HCT116 (cell line): Measurements from ENCODE around the gene CNNM4. TPM values are rescaled to one million over a fixed set of nuclear protein-coding genes. Genes with fewer than 3 reads are reported as not detected.

Experiments
- CBX3 ChIP-seq: IDR thresholded peaks from 2 replicates; pipeline ENCODE4 v1.6.1; 2012; ENCODE audit warnings: low read depth
- CEBPB ChIP-seq: IDR thresholded peaks from 2 replicates; pipeline ENCODE4 v1.6.1; 2012; ENCODE audit warnings: low read depth
- EGR1 ChIP-seq: IDR thresholded peaks from 2 replicates; pipeline ENCODE4 v1.6.1; 2012; ENCODE audit warnings: low read depth
- FOSL1 ChIP-seq: IDR thresholded peaks from 2 replicates; pipeline ENCODE4 v1.6.1; 2012; ENCODE audit warnings: low read depth
- JUND ChIP-seq: IDR thresholded peaks from 2 replicates; pipeline ENCODE4 v1.6.1; 2012
- MAX ChIP-seq: IDR thresholded peaks from 2 replicates; pipeline ENCODE4 v1.6.1; 2012
- SP1 ChIP-seq: IDR thresholded peaks from 2 replicates; pipeline ENCODE4 v1.6.1; 2012; ENCODE audit warnings: low read depth
- TCF7L2 ChIP-seq: IDR thresholded peaks from 2 replicates; pipeline ENCODE4 v1.7.0; 2011; ENCODE audit warnings: borderline replicate concordance, inconsistent platforms; ENCODE audit not compliant: insufficient read depth, insufficient read length; ENCODE audit errors: extremely low read depth
- YY1 ChIP-seq: IDR thresholded peaks from 2 replicates; pipeline ENCODE4 v1.6.1; 2011; ENCODE audit warnings: low read length, low read depth, moderate library complexity, mild to moderate bottlenecking; ENCODE audit not compliant: insufficient replicate concordance; ENCODE audit errors: extremely low read depth
- ZBTB33 ChIP-seq: IDR thresholded peaks from 2 replicates; pipeline ENCODE4 v1.6.1; 2011; ENCODE audit warnings: mild to moderate bottlenecking, low read length, moderate library complexity; ENCODE audit not compliant: insufficient replicate concordance; ENCODE audit errors: extremely low read depth
- ZFX ChIP-seq: fragments of 450-650 bp; IDR thresholded peaks from 2 replicates; pipeline ENCODE4 v1.6.1; 2017
- ZNF274 ChIP-seq: fragments of 200-500 bp; sonication (Bioruptor generic); IDR thresholded peaks from 2 replicates; pipeline ENCODE4 v1.6.1; 2014; ENCODE audit warnings: mild to moderate bottlenecking, low read depth, low read length, inconsistent platforms
- total RNA-seq: library from RNA; stranded (reverse); gene quantifications from one replicate; pipeline ENCODE4 v1.2.1, GENCODE V29; 2021; ENCODE audit not compliant: unreplicated experiment

CNNM4 gene
- total RNA-seq, 1 experiment from 2014 or later = 7.9 TPM

GRCh38 chr2:96760986-96761832, 507 bp downstream of the CNNM4 start (continued):
- no peak for TF ChIP-seq JUND
- TF ChIP-seq SP1 = no peak
- TF ChIP-seq EGR1 = no peak
- TF ChIP-seq ZFX = 0 out of 2 replicates have a peak, but pooled peaks have one; percentile 4
- peak; percentile 21 for TF ChIP-seq YY1
- TF ChIP-seq FOSL1 = no peak
- no peak for TF ChIP-seq ZBTB33
- TF ChIP-seq TCF7L2 = no peak
- TF ChIP-seq MAX = no peak
- TF ChIP-seq ZNF274 = no peak
- no peak for TF ChIP-seq CBX3
- TF ChIP-seq CEBPB = no peak
- TF ChIP-seq, all 23 proteins: peak for 3
